ENCODE results near the gene MDP1.

DNA sequence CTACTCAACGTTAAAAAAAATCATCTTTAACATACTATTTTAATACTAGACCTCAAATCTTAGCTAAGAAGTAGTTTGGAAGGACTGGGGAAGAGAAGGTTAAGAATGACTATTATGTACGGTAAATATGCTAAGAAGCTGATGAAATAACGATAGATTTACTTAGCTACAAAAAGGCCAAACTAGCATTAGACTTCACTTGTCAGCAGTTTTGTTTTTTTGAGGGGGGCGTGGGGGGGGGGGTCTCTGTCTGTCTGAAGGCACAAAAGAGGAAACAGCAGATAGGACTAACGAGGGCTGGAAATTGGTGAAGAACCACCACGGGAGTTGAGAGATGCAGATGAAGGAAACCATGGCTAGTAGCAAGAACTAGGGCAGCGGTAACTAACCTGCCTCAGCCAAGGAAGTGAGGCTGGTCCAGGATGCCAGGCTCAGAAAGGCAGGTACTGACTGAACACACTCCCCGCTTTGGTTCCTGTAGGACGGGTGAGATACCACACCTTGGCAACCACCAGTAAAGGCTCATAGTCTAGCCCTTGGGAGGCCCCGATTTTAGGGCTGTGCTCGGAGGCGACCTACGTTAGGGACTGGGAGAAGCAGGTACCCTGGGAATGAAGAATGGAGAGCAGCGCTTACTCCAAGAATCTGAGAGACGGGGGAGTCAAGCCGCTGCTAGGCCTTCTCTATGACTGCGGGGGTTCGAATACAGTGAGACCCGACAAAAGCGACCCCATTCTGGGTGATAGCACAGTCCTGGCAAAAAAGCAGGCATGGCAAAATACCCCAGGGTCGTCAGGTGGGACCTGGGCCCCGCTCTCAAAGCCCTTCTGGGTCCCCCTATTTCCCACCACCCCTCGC is 15.6 kb upstream of the MDP1 start:
- TF ChIP-seq EZH2 (IDR thresholded peaks at IDR 0.05; ENCODE audit: low read length, missing control alignments) = no peak
- no peak for TF ChIP-seq CTCF (conservative IDR thresholded peaks at IDR 0.05 in 1 of 2, IDR thresholded peaks at IDR 0.05 in 1 of 2; ENCODE audit: low read depth in 1 of 2, low read length in 2 of 2)

All from fibroblast of lung (primary cell).